ENCODE measurements around the gene VENTX.

DNA sequence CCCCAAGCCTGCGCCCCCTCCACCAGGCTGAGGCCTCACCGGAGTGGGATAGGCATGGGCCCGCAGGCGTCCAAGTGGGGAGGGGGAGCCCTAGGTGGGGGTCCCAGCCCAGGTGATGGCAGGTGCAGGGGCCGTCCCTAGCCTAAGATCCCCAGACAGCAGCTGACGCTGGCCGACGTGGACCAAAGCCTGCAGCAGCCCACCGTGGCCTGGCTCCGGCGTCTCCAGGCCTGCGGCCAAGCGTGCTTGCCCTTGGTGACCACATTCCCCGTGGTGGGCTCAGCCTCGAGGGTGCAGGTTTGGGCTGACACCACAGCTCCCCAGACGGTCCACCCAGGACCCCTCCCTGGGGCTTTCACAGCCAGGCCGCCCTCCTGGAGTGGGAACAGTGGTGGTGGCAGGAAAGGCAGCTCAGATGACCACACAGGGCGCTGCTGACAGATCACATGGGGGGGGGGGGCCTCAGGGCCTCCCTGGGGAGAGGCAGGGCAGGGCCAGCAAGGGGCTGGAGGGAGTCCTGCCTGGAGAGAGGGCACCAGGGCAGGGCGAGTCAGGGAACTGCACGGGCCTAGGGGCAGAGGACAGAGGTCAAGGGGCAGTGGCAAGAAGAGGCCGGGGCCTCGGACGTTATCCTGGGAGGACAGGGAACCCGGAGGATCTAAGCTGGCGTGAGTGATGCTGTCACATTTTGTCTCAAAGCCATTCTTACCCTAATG lies 39.8 kb downstream of the VENTX start:
- TF ChIP-seq, protein P1, sequence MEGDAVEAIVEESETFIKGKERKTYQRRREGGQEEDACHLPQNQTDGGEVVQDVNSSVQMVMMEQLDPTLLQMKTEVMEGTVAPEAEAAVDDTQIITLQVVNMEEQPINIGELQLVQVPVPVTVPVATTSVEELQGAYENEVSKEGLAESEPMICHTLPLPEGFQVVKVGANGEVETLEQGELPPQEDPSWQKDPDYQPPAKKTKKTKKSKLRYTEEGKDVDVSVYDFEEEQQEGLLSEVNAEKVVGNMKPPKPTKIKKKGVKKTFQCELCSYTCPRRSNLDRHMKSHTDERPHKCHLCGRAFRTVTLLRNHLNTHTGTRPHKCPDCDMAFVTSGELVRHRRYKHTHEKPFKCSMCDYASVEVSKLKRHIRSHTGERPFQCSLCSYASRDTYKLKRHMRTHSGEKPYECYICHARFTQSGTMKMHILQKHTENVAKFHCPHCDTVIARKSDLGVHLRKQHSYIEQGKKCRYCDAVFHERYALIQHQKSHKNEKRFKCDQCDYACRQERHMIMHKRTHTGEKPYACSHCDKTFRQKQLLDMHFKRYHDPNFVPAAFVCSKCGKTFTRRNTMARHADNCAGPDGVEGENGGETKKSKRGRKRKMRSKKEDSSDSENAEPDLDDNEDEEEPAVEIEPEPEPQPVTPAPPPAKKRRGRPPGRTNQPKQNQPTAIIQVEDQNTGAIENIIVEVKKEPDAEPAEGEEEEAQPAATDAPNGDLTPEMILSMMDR (IDR thresholded peaks at IDR 0.05): no peak
- no peak for TF ChIP-seq POLR2A (IDR thresholded peaks at IDR 0.05)
